Left hindlimb (tissue), 1 donor: ENCODE data around the gene RRH.
A peak's percentile ranks its signal among the peaks of the same experiment; 100 is the strongest.
"Not testable (repeated sequence)": the region's sequence is repeated elsewhere in the genome, so short reads cannot be mapped to it uniquely, and the experiment has no call there.

Experiments
- DNase-seq: peaks from one replicate; pipeline ENCODE4 v3.0.0-alpha.2; 2018

RRH gene, protein sequence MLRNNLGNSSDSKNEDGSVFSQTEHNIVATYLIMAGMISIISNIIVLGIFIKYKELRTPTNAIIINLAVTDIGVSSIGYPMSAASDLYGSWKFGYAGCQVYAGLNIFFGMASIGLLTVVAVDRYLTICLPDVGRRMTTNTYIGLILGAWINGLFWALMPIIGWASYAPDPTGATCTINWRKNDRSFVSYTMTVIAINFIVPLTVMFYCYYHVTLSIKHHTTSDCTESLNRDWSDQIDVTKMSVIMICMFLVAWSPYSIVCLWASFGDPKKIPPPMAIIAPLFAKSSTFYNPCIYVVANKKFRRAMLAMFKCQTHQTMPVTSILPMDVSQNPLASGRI

DNA sequence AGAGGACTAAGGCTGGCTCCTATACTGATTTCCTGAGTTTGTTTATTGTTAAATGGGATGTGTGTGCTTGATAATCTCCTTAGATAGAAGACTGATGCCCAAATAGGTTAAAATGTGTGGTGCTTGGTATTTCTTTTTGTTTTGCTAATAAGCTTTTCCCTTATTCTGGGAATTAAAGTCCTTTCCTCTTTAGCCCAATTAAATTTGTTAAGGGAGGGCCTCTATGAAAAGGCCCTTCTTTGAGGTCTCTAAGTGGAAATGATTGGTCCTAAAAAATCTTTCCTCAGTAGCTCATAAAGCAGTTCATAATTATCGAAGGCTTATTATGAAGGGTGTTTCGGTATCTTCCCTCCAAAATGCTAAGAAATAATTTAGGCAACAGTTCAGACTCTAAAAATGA, at the start of gene RRH:
Gene RRH, plus strand, starts transcription at position 301 of the 400 bp plus-strand sequence. Its CDS starts 56 bp downstream, at position 357.
- no peak for DNase-seq

GRCh38 chr4:109782092-109782491, 45.7 kb upstream of the RRH start:
- DNase-seq, result not testable (repeated sequence)

GRCh38 chr4:109786846-109787245, 40.9 kb upstream of the RRH start:
- DNase-seq, result no peak

DNA sequence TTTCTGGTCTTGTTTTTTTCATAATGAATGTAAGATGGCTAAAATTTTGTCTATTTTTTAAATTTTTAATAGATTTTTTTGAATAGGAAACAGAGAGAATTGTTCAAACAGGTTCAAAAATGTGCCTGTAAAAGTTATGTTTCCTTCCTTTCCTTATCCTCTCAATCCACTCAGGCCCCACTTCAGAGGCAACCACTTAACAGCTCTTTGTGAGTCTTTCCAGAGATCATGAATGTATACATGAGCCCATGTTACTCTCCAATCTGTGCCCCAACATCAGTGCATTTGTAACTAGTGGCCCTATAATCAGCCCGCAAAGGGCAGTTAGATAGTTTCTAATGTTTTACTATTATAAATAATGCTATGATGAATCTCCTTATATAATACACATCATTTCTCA, 40.0 kb upstream of the RRH start:
- no peak for DNase-seq

GRCh38 chr4:109795059-109795458, 32.7 kb upstream of the RRH start:
- no peak for DNase-seq

GRCh38 chr4:109798866-109799265, 28.9 kb upstream of the RRH start:
- DNase-seq, result no peak

GRCh38 chr4:109801099-109801789, 26.5 kb upstream of the RRH start:
- no peak for DNase-seq

- DNase-seq, result no peak
Measured at GRCh38 chr4:109801895-109802319, 25.9 kb upstream of the RRH start, which contains the start of gene CFI. CFI (minus strand) TSS chr4:109801999; CDS start chr4:109801971, 28 bp downstream.

- no peak for DNase-seq
Measured at GRCh38 chr4:109803924-109804571, 23.7 kb upstream of the RRH start.

GRCh38 chr4:109809655-109810054, 18.1 kb upstream of the RRH start:
- DNase-seq, result no peak

DNA sequence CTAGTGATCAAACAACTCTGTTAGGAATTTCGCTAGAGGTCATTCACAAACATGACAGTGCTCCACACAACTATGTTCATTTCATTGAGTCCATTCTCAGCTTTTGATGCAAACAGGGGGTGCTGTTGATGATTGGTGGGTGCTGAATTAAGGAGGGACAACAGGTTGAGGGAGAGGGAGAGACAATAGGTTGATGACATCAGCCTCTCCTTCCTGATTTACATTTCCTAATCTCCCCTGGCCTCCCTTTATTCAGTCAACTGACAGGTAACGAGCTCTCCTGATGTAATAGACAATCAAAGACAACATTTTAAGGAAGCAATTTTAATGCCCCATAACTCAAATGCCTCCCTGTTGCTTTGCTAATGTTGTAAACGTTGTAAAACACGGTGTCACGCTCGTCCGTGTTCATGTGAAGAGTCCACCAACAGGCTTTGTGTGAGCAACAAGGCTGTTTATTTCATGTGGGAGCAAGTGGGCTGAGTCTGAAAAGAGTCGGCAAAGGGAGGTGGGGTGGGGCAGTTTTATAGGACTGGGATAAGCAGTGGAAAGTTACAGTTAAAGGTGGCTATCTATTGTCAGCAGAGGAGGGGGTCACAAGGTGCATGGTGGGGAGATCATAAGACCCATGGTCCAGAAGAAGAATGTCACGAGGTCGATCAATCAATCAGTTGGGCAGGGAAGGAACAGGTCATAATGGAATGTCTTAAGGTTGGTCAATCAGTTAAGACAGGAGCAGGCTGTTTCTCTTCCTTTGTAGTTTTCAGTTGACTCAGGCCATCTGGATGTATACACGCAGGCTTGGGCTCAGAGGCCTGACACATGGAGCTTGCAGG, 17.0 kb upstream of the RRH start:
- DNase-seq, result no peak

DNA sequence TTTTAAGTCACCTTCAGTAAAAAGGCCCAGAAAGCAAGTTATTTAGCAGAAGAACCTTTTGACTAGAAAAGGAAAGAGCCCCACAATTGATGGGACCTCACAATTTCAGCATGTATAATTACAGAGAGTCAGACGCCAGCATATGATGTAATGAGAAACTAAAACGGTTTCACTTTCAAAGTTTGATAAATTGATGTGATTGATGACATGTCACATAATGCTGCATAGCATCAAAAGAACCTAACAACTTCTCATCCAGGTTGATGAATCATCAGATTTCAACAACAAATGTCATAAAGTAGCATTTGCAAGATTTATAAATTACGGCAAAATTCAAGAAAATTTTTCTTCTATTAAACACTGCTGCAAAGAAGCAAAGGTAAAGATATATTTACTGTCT, 16.1 kb upstream of the RRH start:
- DNase-seq, result no peak

- peak; percentile 92 for DNase-seq
Measured at GRCh38 chr4:109815151-109816081, 12.4 kb upstream of the RRH start, which contains the start of gene GAR1. GAR1 (plus strand) TSS chr4:109815762; CDS start chr4:109816165, 403 bp downstream.

DNA sequence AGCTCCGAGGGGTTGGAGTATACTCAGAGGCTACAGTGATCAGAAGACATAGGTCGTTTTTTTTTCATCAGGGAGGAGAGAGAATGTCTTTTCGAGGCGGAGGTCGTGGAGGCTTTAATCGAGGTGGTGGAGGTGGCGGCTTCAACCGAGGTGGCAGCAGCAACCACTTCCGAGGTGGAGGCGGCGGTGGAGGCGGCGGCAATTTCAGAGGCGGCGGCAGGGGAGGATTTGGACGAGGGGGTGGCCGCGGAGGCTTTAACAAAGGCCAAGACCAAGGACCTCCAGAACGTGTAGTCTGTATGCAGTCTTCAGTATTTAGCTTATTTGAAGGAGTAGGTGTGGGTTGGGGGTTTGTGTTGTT, 11.7 kb upstream of the RRH start:
- peak; percentile 31 for DNase-seq

GRCh38 chr4:109816894-109817293, 10.9 kb upstream of the RRH start:
- DNase-seq, result no peak

GRCh38 chr4:109818268-109818667, 9.5 kb upstream of the RRH start:
- no peak for DNase-seq

- no peak for DNase-seq
Measured at GRCh38 chr4:109820563-109820962, 7.2 kb upstream of the RRH start.

DNA sequence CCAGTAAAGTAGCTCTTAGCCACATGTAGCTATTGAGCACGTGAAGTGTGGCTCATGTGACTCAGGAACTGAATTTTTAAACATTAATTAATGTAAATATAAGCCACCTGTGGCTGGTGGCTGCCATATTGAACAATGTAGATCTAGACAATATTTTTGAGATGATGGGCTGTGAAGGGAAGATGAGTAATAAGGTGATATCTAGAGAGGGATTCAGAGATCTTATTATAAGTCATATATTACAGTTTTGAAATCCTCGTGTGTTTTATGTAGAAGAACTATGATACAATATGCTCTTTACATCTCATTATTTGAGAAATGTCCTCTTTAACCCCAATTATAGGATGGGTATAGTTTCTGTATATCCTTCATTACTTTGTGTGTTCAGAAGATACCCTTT, 6.6 kb upstream of the RRH start:
- no peak for DNase-seq

GRCh38 chr4:109826719-109827118, 1.1 kb upstream of the RRH start:
- DNase-seq, result no peak

DNA sequence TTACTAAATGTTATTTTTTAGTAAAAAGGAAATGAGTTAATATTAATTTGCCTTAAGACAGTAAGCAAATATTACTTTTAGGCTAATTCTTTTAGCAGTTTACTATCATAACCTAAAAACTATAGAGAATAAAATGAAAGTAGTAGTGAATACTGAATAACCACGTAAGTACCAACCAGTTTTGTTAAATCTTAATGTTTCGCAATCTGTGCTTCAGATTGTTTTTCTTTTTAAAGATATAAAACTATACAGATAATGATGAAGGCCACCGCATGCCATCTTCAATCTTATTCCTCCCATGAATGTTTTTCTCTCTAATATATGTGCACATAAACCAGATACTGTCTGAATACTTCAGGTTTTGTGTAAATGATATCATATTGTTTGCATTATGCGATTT, 6.0 kb downstream of the RRH start:
- no peak for DNase-seq

- no peak for DNase-seq
Measured at GRCh38 chr4:109836985-109837384, 9.2 kb downstream of the RRH start.
